NB4 (cell line): ENCODE data around the gene TBC1D1.

Source experiments
- POLR2A ChIP-seq: IDR thresholded peaks from 2 replicates; pipeline ENCODE4 v1.6.1; 2011; ENCODE audit warnings: mild to moderate bottlenecking; ENCODE audit not compliant: insufficient read length; ENCODE audit errors: extremely low read depth
- TF ChIP-seq, protein P1 (sequence below): IDR thresholded peaks from one replicate; pipeline ENCODE4 v1.5.1; 2012; ENCODE audit warnings: low read depth, low read length
- TF ChIP-seq, protein P2 (sequence below): IDR thresholded peaks from 2 replicates; pipeline ENCODE4 v1.6.1; 2011; ENCODE audit warnings: low read depth, low read length

DNA sequence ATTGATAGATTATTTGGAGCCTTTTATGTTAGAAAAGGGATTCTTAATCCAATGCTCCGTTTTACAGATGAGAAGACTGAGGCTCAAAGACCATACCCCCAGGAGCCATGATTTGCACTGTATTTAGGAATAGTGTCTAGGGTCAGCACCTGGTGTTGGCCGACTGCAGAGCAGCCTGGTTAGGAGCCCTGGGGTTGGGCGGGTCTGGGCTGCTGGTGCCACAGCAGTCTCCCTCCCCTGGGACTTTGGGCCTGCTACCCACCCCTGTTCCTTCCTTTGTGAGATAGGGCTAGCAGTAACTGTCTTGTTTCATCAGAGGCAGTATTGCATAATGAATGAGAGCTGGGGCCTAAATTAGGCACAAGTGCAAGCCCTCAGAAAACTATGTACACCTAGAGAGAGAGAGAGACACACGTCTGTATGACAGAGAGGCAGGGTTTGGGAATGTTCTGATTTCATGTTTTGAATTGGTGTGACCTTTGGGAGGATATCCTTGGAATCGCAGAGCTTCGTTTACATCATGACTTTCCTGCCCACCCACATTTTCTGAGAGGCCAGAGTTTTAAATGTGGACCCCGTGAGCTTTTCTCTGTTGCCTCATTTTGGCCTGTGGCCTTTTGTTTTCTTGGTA lies 181.0 kb downstream of the TBC1D1 start:
- TF ChIP-seq, protein P1, sequence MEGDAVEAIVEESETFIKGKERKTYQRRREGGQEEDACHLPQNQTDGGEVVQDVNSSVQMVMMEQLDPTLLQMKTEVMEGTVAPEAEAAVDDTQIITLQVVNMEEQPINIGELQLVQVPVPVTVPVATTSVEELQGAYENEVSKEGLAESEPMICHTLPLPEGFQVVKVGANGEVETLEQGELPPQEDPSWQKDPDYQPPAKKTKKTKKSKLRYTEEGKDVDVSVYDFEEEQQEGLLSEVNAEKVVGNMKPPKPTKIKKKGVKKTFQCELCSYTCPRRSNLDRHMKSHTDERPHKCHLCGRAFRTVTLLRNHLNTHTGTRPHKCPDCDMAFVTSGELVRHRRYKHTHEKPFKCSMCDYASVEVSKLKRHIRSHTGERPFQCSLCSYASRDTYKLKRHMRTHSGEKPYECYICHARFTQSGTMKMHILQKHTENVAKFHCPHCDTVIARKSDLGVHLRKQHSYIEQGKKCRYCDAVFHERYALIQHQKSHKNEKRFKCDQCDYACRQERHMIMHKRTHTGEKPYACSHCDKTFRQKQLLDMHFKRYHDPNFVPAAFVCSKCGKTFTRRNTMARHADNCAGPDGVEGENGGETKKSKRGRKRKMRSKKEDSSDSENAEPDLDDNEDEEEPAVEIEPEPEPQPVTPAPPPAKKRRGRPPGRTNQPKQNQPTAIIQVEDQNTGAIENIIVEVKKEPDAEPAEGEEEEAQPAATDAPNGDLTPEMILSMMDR: no peak
- TF ChIP-seq POLR2A: no peak
- TF ChIP-seq, protein P2, sequence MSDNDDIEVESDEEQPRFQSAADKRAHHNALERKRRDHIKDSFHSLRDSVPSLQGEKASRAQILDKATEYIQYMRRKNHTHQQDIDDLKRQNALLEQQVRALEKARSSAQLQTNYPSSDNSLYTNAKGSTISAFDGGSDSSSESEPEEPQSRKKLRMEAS: peak; percentile 58
